Colonic mucosa (tissue), 4 donors: ENCODE results near the gene AKT1. TPM values are rescaled to one million over a fixed set of nuclear protein-coding genes. Genes with fewer than 3 reads are reported as not detected.

ENCODE experiments used
- DNase-seq: peaks from one replicate; pipeline ENCODE4 v3.0.0-alpha.2; 2020
- H3K27ac ChIP-seq: fragments of 200-600 bp; one replicate; pipeline ENCODE4 v1.8.0; 2021
- H3K27me3 ChIP-seq: fragments of 200-600 bp; one replicate; pipeline ENCODE4 v1.8.0; 2021
- H3K36me3 ChIP-seq: fragments of 200-600 bp; one replicate; pipeline ENCODE4 v1.8.0; 2021
- H3K4me1 ChIP-seq: fragments of 200-600 bp; one replicate; pipeline ENCODE4 v1.8.0; 2021; ENCODE audit warnings: mild to moderate bottlenecking
- H3K4me3 ChIP-seq: fragments of 200-600 bp; one replicate; pipeline ENCODE4 v1.8.0; 2021
- H3K9ac ChIP-seq, 2 donors: one replicate each; pipeline ENCODE4 v1.7.0; 2013; ENCODE audit warnings: control low read depth in 2 of 2, low read depth in 2 of 2, low read length in 2 of 2
- H3K9me3 ChIP-seq: fragments of 200-600 bp; one replicate; pipeline ENCODE4 v1.8.0; 2021
- CTCF ChIP-seq: fragments of 200-600 bp; IDR thresholded peaks from one replicate; pipeline ENCODE4 v1.8.0; 2022; ENCODE audit warnings: antibody characterized with exemption, mild to moderate bottlenecking
- intact Hi-C: fragments of 100-400 bp; cut with DNase I; formaldehyde crosslinking; loops from one replicate; pipeline ENCODE4 v1.14.1; 2022
- total RNA-seq, 2 donors: library from RNA; stranded (reverse); fragmentation: NEBNext Ultra II Directional in 1 of 2; extraction: Animal tissue kit (Norgen Biotek cat#: 25700) in 1 of 2; gene quantifications; one replicate each; pipeline ENCODE4 v1.2.1, GENCODE V29; 2021
- donor health status: healthy.
- donor health status: DM: no; HTN: no; CAD: no.
- donor health status: DM: no; HTN: no; CAD: no.

Gene AKT1
- total RNA-seq, 2 donors from 2014 or later: 117 to 181 TPM

- Histone ChIP-seq H3K4me1 (peaks cover 10% of the 10 kb centered on the region), H3K27ac (no peak overlapping the region), H3K36me3 (peaks cover 8% of the 10 kb centered on the region), H3K9ac (no peak overlapping the region), H3K27me3 (no peaks in the 10 kb centered on the region), H3K4me3 (no peak overlapping the region), H3K9me3 (no peaks in the 10 kb centered on the region)
- no peak for DNase-seq
- intact Hi-C loops: no loop called here
- no peak for TF ChIP-seq CTCF
These were observed 7.3 kb downstream of the AKT1 start for GRCh38 chr14:104788161-104788818.

GRCh38 chr14:104787736-104788135 is 7.8 kb downstream of the AKT1 start:
- H3K9ac ChIP-seq: no peak overlapping the region
- TF ChIP-seq CTCF: no peak
- H3K9me3 ChIP-seq: no peaks in the 10 kb centered on the region
- H3K36me3 ChIP-seq: peaks cover 8% of the 10 kb centered on the region
- H3K27ac ChIP-seq: no peak overlapping the region
- H3K4me1 ChIP-seq: peaks cover 8% of the 10 kb centered on the region
- DNase-seq: no peak
- no peaks in the 10 kb centered on the region for H3K27me3 ChIP-seq
- H3K4me3 ChIP-seq: no peak overlapping the region
- intact Hi-C loops: no loop called here

- intact Hi-C loops: no loop called here
- H3K9ac ChIP-seq: peak overlapping the region in 1 of 2 donors; percentile 24
- H3K36me3 ChIP-seq: peaks cover 8% of the 10 kb centered on the region
These were observed 8.5 kb downstream of the AKT1 start for GRCh38 chr14:104786726-104787675.

GRCh38 chr14:104786091-104786586 is 9.4 kb downstream of the AKT1 start:
- no peaks in the 10 kb centered on the region for H3K4me1 ChIP-seq
- H3K9me3 ChIP-seq: no peaks in the 10 kb centered on the region
- peaks cover 8% of the 10 kb centered on the region for H3K36me3 ChIP-seq
- intact Hi-C loops: no loop called here
- H3K4me3 ChIP-seq: no peak overlapping the region
- no peaks in the 10 kb centered on the region for H3K27me3 ChIP-seq
- H3K27ac ChIP-seq: no peak overlapping the region
- TF ChIP-seq CTCF: no peak
- no peak overlapping the region for H3K9ac ChIP-seq
- no peak for DNase-seq

More at GRCh38 chr14:104786726-104787675, 8.5 kb downstream of the AKT1 start:
- no peaks in the 10 kb centered on the region for H3K9me3 ChIP-seq
- peaks cover under 1% of the 10 kb centered on the region for H3K4me1 ChIP-seq
- H3K4me3 ChIP-seq: no peak overlapping the region
- no peak for DNase-seq
- no peak overlapping the region for H3K27ac ChIP-seq
- no peak for TF ChIP-seq CTCF
- H3K27me3 ChIP-seq: no peaks in the 10 kb centered on the region

GRCh38 chr14:104785708-104786080 is 9.9 kb downstream of the AKT1 start:
- H3K27me3 ChIP-seq: no peaks in the 10 kb centered on the region
- H3K4me3 ChIP-seq: no peak overlapping the region
- H3K9me3 ChIP-seq: no peaks in the 10 kb centered on the region
- no peak overlapping the region for H3K9ac ChIP-seq
- TF ChIP-seq CTCF: no peak
- no peaks in the 10 kb centered on the region for H3K4me1 ChIP-seq
- no peak overlapping the region for H3K27ac ChIP-seq
- no peak for DNase-seq
- intact Hi-C loops: no loop called here
- peaks cover 8% of the 10 kb centered on the region for H3K36me3 ChIP-seq
